ENCODE data around the gene SSTR5.
"Not testable (repeated sequence)": the region's sequence is repeated elsewhere in the genome, so short reads cannot be mapped to it uniquely, and the experiment has no call there.

Gene SSTR5

DNA sequence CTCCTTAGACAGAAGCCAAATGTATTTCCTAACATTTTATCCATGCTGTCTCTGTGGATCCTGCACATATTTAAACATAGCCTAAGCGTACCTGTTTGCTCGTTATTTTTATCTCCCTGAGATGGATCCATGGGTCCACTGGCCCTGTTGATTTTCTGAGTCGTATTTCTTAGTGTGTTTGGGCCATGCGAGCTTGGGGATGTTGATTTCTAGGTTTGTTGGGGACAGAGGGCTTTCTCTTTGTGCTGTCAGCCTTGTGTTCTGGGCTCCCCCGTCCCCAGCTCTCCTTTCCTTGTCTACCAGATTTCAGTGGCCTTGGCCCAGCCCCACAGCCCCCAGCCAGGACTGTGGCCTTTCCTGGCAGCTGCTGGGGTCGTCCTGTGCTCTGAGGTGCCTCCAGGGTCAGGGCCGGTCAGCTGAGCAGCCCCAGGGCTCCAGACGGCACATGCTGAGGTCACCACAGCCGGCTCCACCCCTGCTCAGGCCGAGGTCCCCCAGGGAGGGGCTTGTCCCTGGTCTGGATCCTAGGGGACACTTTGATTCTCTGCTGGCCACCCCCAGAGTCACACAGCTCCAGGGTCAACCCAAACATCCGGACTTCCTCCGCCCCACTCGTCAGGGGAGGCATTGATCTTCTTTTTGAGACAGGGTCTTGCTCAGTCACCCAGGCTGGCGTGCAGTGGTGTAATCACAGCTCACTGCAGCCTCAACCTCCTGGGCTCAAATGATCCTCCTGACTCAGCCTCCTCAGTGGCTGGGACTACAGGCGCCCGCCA lies 4.4 kb downstream of the SSTR5 start:
- no peak for DNase-seq

DNA sequence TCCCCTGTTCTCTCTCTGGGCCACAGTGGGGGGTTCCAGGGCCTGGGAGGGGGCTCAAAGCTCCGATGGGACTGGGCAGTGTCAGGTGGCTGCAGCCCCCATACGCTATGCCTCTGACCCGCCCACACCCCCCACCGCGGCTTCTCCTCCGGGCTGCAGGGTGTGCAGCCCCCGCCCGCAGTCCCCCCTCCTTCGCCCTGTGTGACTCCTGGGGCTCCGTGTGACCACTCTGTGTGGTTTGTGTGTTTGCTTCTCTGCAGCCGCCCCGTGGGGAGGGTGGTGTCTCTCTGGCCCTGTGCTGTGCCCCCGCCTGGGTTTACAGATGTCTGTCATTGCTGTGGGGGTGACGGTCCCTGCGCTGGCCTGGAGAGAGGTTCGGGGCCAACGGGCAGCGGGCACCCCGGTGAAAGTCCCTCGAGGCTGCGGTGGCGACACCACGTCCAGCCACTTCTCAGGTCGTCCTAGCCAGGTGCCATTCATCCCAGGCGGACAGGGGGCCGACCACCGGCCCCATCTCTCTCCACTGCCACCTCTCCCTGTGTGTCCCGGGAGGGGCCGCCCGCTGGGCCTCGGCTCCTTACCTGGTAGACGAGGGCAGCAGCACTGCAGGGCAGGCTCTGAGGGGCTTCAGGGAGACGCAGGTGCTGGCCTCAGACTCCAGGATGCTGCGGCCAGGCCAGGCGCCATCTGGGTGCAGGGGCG lies 5.5 kb downstream of the SSTR5 start:
- no peak for DNase-seq

DNA sequence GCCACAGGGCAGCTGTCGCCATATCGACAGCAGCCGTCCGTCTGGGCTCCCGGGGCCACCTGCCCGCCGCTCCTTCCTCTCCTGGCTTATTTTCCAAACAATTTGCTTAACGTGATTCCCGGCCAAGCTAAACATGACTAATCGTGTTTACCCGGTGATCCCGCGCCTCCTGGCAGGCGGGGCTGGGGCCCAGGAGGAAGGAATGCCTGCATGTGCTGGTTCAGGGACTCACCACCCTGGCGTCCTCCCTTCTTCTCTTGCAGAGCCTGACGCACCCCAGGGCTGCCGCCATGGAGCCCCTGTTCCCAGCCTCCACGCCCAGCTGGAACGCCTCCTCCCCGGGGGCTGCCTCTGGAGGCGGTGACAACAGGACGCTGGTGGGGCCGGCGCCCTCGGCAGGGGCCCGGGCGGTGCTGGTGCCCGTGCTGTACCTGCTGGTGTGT lies 6.1 kb downstream of the SSTR5 start:
- DNase-seq = no peak

DNA sequence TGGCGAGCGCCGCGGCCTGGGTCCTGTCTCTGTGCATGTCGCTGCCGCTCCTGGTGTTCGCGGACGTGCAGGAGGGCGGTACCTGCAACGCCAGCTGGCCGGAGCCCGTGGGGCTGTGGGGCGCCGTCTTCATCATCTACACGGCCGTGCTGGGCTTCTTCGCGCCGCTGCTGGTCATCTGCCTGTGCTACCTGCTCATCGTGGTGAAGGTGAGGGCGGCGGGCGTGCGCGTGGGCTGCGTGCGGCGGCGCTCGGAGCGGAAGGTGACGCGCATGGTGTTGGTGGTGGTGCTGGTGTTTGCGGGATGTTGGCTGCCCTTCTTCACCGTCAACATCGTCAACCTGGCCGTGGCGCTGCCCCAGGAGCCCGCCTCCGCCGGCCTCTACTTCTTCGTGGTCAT lies 6.8 kb downstream of the SSTR5 start:
- DNase-seq = no peak

DNA sequence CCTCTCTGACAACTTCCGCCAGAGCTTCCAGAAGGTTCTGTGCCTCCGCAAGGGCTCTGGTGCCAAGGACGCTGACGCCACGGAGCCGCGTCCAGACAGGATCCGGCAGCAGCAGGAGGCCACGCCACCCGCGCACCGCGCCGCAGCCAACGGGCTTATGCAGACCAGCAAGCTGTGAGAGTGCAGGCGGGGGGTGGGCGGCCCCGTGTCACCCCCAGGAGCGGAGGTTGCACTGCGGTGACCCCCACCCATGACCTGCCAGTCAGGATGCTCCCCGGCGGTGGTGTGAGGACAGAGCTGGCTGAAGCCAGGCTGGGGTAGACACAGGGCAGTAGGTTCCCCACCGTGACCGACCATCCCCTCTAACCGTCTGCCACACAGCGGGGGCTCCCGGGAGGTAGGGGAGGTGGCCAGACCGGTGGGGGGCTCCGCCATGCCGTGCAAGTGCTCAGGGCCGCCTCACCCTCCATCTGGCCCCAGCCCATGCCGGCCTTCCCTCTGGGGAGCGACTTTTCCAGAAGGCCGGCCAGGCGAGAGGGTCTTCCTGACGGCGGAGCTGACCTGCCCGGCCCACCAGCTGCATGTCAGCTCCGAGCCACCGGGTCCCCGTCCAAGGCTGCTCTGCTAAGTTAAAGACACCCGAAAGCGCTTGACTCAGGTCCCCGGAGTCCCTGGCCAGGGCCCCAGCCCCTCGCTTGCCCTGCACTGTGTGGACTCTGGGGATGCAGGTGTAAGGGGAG lies 7.4 kb downstream of the SSTR5 start:
- DNase-seq = no peak

DNA sequence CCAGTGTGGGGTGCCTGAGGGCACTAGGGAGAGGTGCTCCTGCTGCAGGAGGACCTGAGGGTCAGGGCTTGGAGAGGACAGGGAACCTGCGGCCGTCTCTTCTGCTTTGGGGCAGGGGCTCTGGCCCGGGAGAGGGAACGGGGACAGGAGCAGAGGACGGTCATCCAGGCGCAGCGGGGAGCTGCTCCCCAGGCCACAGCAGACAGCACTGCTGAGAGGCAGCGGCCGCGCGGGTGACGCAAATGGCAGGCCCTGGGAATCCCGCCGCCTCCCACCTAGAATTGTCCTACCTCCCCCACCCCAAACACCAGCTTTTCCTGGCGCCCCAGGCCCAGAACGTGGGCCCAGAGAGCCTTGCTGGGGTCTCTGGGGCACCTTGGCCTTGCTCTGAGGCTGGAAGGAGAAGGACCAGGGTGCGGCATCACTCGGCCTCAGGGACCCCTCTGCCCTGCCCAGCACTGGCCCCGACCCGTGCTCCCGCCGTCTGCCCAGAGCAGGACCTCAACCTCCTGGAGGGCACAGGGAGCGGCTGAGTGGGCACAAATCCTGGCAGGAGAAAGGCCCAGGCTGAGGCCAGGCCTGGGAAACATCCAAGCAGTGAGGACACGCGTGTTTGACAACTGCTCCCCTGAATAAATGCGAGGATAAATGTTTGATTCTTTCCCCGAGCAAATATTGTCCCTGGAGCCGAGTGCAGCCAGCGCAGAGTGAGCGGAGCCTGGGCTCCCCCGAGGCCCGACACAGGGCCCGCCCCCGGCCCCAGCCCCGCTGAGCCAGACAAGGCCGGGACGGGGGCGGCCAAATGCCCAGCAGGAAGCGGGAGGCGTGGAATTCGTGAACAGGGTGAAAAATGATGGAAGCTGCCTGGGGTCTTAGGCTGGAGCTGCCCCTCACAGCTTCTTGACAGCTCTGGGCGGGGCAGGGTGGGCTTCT lies 8.5 kb downstream of the SSTR5 start:
- no peak for DNase-seq

DNA sequence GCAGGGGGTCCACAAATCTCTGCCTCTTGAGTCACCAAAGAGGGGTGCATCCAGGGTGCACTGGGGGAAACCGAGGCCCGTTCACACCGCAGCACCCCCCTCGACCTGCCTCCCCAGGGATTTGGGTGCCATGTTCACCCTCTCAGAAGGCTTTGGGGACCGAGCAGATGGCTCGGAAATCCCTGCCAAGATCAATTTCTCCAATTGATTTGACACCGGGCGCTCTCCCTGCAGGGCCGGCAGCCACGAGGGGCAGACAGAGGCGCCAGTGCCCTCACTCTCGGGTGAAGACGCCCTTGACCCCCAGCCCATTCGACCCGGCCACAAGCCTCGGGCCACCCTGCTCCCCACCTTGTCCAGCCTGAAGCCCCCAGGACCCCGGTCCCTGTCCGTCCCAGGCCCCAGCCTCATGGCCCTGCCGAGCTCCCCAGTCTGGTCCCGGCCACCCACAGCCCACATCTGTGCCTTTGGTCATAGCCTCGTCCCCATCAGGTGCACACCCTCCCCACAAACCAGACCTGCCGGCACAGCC lies 9.3 kb downstream of the SSTR5 start:
- no peak for DNase-seq

DNA sequence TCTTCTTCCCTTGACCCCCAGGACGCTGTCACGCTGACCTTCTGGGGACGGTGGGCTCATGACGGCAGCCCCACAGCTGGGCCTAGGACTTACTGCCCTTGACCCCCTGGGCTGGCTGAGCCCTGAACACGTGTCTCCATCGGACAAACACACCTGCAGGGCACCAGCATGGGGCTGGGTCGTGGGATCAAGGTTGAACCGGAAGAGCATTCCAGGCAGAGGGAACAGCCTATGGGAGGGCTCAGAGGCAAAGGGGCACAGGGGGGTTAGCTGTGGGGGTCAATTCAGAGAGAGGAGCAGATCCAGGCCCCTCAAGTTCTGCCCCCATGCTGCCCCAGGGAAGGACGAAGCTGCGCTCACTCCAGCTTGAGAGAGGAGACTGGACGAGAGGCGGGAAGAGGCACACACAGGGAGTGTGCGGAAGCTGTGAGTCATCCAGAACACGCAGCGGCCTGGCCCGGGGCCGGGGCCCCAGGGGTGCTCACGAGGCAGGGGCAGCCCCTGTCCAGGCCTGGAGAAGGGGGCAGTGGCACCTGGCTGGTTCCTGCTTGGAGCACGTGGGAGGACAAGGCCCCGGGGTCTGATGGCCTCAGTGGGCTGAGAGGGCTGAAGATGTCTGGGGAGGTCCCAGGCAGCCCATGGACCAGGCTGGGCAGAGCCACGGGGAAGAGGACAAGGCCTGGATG lies 9.9 kb downstream of the SSTR5 start:
- DNase-seq = no peak

DNA sequence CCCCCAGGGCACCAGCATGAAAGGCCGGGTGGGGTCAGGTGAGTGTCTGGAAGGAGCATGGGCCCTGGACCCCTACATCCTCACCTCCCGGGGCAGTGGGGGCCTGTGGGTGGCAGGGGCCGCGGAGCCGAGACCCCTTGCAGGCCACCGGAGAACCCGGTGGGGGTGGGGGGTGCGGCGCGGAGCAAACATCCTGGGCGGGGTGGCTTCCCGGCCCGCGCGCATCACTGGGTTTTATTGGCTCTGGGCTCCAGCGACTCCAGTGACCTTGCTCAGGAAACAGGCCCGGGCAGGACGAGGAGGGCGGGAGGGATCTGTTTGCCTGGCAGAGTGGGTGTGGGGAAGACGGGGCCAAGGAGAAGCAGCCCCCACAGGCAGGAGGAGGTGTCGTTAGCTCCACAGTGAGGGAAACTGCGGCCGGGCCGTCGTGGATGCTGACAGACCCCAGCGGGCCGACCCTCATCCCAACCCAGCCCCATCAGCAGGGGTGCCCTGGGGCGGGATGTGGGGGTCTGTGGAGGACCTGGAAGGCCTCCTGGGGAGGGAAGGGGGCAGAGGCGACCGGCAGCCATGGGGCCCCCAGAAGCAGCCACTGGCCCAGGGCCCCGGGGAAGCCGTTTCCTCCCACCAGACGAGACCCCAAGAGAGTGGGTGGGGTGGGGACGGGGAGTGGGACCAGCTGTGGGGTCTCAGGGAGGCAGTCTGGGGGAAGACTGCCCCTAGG lies 10.6 kb downstream of the SSTR5 start:
- DNase-seq = no peak

DNA sequence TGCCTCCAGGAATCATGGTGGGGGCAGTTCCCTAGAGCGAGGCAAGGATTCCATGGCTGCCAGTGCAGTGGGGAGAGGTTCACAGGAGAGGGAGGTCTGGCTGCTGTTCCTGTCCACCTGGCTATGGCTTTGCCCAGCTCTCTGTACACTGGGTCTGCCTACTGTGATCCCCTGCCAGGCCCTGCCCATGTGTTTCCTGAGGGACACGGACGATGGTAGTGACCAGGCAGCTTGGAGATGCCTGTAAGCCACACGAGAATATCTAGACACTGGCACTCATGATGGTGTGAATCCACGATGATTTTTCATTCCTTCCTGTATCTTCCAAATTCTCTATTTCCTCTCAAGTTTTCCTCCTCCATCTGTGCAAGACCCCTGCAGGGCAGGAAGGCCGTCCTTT lies 12.4 kb downstream of the SSTR5 start:
- no peak for DNase-seq

DNA sequence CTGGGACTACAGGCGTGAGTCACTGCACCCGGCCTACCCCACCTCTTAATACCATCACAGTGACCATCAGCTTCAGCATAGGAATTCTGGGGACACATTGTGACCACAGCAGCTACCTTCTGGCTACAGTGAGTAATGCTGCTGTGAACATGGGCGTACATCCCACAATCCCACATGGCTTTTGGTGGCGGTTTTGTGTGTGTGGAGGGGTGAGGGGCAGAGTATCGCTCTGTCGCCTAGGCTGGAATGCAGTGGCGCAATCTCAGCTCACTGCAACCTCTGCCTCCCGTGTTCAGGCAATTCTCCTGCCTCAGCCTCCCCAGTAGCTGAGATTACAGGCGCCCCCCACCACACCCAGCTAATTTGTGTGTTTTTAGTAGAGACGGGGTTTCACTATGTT lies 13.9 kb downstream of the SSTR5 start:
- DNase-seq = not testable (repeated sequence)

DNA sequence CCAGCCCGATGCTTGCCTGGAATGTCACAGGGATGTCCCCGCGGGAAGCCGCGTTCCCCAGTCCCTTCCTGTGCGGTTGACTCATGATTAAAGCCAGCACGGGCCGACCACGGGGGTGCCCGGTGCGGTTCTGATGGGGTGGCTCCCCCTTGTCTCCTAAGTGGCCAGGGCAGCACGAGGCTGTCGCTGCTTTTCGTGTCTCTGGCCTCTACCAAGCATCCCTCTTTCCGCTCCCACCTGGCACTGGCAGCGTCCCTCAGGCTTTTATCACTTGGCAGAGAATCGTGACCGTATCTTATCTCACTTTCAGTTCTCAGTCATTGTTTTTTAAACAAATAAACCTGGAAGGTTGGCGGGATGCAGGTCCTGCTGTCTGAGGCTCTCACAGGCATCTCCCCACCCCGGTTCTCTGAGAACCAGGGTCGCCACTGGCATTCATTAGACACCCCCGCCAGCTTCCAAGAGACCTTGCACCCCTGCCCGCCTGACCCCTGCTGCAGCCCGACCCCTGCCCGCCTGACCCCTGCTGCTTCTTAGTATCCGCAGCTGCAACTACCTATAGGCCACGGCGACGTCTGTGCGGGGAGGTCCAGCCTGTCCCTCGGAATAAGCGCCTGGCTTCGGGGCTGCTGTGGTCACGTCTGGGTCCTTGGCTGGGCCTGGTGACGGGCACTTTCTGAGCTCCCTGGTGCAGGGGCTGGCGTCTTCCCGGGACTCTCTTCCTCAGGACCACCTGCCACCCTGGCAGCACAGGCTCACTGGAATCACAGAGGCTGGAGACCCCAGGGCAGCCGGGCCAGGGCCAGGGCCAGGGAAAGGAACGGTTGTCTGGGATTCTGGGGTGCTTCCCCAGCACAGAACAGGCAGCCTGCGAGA lies 16.0 kb downstream of the SSTR5 start:
- DNase-seq = no peak

DNA sequence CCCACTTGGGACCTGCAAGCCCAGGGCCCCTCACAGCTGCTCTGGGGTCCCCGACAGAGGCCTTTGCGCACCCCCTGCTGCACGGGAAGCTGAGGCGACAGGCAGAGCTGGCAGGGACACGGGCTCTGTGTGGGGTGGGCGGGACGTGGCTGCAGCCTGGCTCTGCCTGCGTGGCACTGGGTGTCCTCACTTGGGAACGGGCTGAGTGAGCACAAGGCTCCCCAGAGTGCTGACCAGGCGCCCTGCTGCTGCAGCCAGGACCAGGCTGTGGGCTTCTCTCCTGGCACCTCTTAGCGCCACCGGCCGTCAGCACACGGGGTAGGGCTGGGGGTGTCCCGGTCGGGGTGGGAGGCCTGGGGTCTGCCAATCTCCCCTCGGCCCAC lies 16.9 kb downstream of the SSTR5 start:
- DNase-seq = no peak

DNA sequence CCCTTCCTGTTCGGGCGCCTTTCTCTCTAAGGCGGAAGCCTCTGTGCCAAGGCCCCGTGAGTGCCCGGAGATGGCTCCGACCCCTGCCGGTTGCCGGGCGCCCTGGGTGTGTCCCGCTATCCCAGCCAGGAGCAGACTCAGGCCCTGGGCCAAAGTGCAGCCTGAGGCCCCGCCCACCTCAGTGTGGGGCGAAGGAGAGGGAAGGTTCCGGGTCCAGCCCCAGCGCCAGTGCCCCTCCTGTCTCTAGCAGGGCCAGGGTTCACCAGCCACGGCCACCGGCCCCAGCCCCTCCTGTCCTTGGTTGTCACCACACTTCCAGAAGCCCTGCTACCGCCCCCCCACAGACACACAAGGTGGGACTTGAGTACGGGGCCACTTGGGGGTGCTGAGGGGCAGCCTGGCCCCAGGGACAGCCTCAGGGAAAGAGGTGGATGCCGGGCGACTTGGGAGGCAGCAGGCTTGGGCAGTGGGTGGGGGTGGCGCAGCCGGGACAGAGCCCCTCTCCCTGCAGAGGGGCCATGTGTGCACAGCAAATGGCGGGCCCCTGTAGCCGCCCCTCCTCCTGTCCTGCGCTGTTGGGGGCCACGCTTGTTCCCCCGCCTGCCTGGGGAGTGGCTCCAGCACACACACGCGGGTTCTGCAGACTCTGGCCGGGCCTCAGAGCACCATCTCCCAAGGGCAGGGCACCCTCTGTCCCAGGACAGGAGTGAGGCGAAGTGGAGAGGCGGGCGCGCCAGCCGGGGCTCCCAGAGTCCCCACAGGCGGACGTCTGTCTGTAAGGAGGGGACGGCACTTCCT lies 17.5 kb downstream of the SSTR5 start:
- DNase-seq = no peak

DNA sequence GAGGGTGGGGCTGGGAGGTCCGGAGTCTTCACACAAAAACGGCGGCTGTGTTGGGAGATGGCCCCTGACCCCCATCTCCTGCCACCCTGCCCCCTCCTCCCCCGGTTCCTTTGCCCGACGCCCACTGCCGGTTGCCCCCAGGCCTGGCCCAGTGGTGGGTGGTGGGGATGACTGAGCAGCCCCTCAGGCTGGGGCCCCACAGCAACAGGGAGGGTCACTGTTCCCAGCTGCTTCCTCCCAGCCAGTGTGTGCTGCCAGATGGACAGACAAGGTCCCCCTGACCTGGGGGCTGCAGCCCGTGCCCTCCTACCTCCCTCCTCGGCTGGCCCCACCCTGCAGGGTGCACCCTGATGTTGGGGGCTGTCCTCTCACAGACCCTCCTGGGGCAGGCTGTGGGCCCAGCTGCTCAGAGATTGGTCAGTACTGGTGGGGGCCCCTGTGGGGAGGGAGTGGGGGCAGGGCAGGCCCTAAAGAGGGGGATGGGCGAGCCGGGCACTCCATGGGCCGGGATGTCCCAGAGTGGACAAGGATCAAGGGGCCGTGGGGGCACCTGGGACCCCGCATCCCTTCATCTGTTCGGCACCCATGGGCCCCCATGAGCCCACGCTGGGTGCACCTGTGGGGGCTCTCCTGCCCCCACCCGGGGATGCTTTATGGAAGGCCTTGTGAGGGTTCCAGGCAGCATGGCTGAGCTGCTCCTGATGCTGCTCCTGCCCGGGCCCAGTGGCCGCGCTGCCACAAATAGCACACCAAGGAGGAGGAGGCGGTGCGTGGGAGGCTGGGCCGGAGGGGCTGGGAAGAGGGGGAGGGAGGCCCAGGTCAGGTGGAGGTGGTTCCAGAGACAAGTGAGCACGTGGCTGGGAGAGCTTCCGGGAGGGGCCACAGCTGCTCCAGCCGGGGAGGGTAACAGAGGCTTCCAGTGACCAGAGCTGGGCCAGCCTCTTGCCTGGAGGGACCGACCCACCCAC lies 18.4 kb downstream of the SSTR5 start:
- DNase-seq = no peak

DNA sequence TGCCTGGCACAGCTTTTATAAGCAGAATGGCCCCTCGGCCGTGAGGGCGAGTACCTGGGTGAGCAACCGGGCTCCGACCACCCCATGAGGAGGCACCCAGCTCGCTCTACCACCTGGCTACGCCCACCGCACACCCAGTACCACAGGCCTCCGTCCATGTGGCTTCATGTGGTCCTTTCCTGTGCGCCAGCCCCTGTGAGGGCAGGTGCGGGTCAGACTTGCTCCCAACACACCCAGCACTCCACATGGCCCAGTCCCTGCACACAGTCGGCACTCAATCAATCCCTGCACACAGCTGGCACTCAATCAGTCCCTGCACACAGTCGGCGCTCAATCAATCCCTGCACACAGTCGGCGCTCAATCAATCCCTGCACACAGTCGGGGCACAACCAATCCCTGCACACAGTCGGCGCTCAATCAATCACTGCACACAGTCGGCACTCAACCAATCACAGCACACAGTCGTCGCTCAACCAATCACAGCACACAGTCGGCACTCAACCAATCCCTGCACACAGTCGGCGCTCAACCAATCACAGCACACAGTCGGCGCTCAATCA lies 19.5 kb downstream of the SSTR5 start:
- no peak for DNase-seq

DNA sequence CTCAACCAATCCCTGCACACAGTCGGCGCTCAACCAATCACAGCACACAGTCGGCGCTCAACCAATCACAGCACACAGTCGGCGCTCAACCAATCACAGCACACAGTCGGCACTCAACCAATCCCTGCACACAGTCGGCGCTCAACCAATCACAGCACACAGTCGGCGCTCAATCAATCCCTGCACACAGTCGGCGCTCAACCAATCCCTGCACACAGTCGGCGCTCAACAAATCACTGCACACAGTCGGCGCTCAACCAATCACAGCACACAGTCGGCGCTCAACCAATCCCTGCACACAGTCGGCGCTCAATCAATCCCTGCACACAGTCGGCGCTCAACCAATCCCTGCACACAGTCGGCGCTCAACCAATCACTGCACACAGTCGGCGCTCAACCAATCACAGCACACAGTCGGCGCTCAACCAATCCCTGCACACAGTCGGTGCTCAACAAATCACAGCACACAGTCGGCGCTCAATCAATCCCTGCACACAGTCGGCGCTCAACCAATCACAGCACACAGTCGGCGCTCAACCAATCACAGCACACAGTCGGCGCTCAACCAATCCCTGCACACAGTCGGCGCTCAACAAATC lies 20.2 kb downstream of the SSTR5 start:
- not testable (repeated sequence) for DNase-seq
